HUES6 (cell line): ENCODE results near the gene ITPR3.

Experiments used
- H3K27ac ChIP-seq: 2 replicates; pipeline ENCODE4 v1.7.0; 2013; ENCODE audit warnings: low read depth, mild to moderate bottlenecking, low read length, inconsistent platforms
- H3K27me3 ChIP-seq: 2 replicates; pipeline ENCODE4 v1.6.1; 2013; ENCODE audit warnings: low read length; ENCODE audit not compliant: control insufficient read depth, insufficient read depth
- H3K36me3 ChIP-seq: 2 replicates; pipeline ENCODE4 v1.6.1; 2013; ENCODE audit warnings: low read length; ENCODE audit not compliant: control insufficient read depth, insufficient read depth
- H3K4me1 ChIP-seq: 2 replicates; pipeline ENCODE4 v1.6.1; 2013; ENCODE audit warnings: low read length; ENCODE audit not compliant: control insufficient read depth, insufficient read depth
- H3K4me3 ChIP-seq: 2 replicates; pipeline ENCODE4 v1.5.1; 2013; ENCODE audit warnings: low read depth, low read length
- H3K9ac ChIP-seq: one replicate; pipeline ENCODE4 v1.6.1; 2013; ENCODE audit warnings: mild to moderate bottlenecking, low read length
- H3K9me3 ChIP-seq: 2 replicates; pipeline ENCODE4 v1.6.1; 2013; ENCODE audit warnings: low read depth, low read length; ENCODE audit not compliant: control insufficient read depth, insufficient read depth

The ITPR3 gene

GRCh38 chr6:33742092-33742491, 121.0 kb downstream of the ITPR3 start:
- Histone ChIP-seq H3K27me3 (no peaks in the 10 kb centered on the region), H3K4me3 (no peak overlapping the region), H3K36me3 (no peaks in the 10 kb centered on the region), H3K9me3 (no peaks in the 10 kb centered on the region), H3K9ac (no peak overlapping the region), H3K4me1 (peaks cover 32% of the 10 kb centered on the region), H3K27ac (no peak overlapping the region)

GRCh38 chr6:33742837-33743236, 121.7 kb downstream of the ITPR3 start:
- no peak overlapping the region for H3K27ac ChIP-seq
- H3K4me3 ChIP-seq: no peak overlapping the region
- no peak overlapping the region for H3K9ac ChIP-seq
- no peaks in the 10 kb centered on the region for H3K27me3 ChIP-seq
- no peaks in the 10 kb centered on the region for H3K9me3 ChIP-seq
- peaks cover 40% of the 10 kb centered on the region for H3K4me1 ChIP-seq
- H3K36me3 ChIP-seq: no peaks in the 10 kb centered on the region

GRCh38 chr6:33744001-33744848, 123.1 kb downstream of the ITPR3 start:
- H3K9ac ChIP-seq: no peak overlapping the region
- H3K27ac ChIP-seq: no peak overlapping the region
- no peaks in the 10 kb centered on the region for H3K36me3 ChIP-seq
- no peaks in the 10 kb centered on the region for H3K27me3 ChIP-seq
- peaks cover 47% of the 10 kb centered on the region for H3K4me1 ChIP-seq
- H3K9me3 ChIP-seq: no peaks in the 10 kb centered on the region
- H3K4me3 ChIP-seq: no peak overlapping the region

GRCh38 chr6:33744895-33745546, 123.9 kb downstream of the ITPR3 start:
- Histone ChIP-seq H3K4me3 (no peak overlapping the region), H3K27me3 (no peaks in the 10 kb centered on the region), H3K27ac (no peak overlapping the region; the same call in 1 of the 2 replicates), H3K9ac (no peak overlapping the region), H3K4me1 (peaks cover 47% of the 10 kb centered on the region), H3K36me3 (no peaks in the 10 kb centered on the region), H3K9me3 (no peaks in the 10 kb centered on the region)

- no peaks in the 10 kb centered on the region for H3K9me3 ChIP-seq
- peaks cover 47% of the 10 kb centered on the region for H3K4me1 ChIP-seq
- no peaks in the 10 kb centered on the region for H3K27me3 ChIP-seq
- H3K9ac ChIP-seq: no peak overlapping the region
- no peak overlapping the region; the same call in 1 of the 2 replicates for H3K27ac ChIP-seq
- H3K4me3 ChIP-seq: no peak overlapping the region
- no peaks in the 10 kb centered on the region for H3K36me3 ChIP-seq
Observed at GRCh38 chr6:33745548-33745947, 124.4 kb downstream of the ITPR3 start.
